Keratinocyte (primary cell): ENCODE results near the gene SERTM1. TPM values are rescaled to one million over a fixed set of nuclear protein-coding genes. Genes with fewer than 3 reads are reported as not detected.

Experiments
- DNase-seq: peaks from one replicate; pipeline ENCODE4 v3.0.0-alpha.2; 2011; ENCODE audit warnings: low read depth, missing footprints, low spot score
- FAIRE-seq: peaks from 2 replicates; lab custom pipeline; 2011; peaks lifted over from hg19 to GRCh38; lab: Jason Lieb, UNC
- H2AFZ ChIP-seq: 2 replicates; pipeline ENCODE4 v1.6.0; 2012; ENCODE audit warnings: low read length, control low read depth, inconsistent platforms; ENCODE audit not compliant: control insufficient read depth
- H3K27ac ChIP-seq: 2 replicates; pipeline ENCODE4 v1.5.1; 2011; ENCODE audit warnings: low read length; ENCODE audit not compliant: control insufficient read depth, insufficient read depth
- H3K27me3 ChIP-seq: 3 replicates; pipeline ENCODE4 v1.6.0; 2011; ENCODE audit warnings: low read length; ENCODE audit not compliant: control insufficient read depth, insufficient read depth; ENCODE audit errors: extremely low read depth
- H3K36me3 ChIP-seq, 2 experiments: 2 replicates in 1 of 2; 3 replicates in 1 of 2; pipeline ENCODE4 v1.5.1; 2011; ENCODE audit warnings: low read length in 2 of 2, mild to moderate bottlenecking in 1 of 2; ENCODE audit not compliant: control insufficient read depth in 2 of 2, insufficient read depth in 2 of 2; ENCODE audit errors: extremely low read depth in 1 of 2
- H3K4me1 ChIP-seq: 3 replicates; pipeline ENCODE4 v1.5.1; 2011; ENCODE audit warnings: low read length; ENCODE audit not compliant: control insufficient read depth, insufficient read depth; ENCODE audit errors: extremely low read depth
- H3K4me2 ChIP-seq: 3 replicates; pipeline ENCODE4 v1.6.0; 2011; ENCODE audit warnings: low read depth, low read length; ENCODE audit not compliant: control insufficient read depth, insufficient read depth; ENCODE audit errors: extremely low read depth
- H3K4me3 ChIP-seq, 3 experiments: fragments of 200-600 bp in 1 of 3; sonication (generic) in 1 of 3; 2 replicates in 2 of 3; 3 replicates in 1 of 3; pipeline ENCODE4 v1.5.1; 2011 to 2016; ENCODE audit warnings: low read length in 3 of 3, mild to moderate bottlenecking in 3 of 3, control low read depth in 2 of 3, inconsistent platforms in 1 of 3, low read depth in 1 of 3, mixed read lengths in 1 of 3, mixed run types in 1 of 3, moderate library complexity in 1 of 3; ENCODE audit not compliant: control insufficient read depth in 2 of 3, insufficient read depth in 2 of 3; ENCODE audit errors: extremely low read depth in 1 of 3
- H3K79me2 ChIP-seq: 2 replicates; pipeline ENCODE4 v1.6.0; 2012; ENCODE audit warnings: low read length; ENCODE audit not compliant: control insufficient read depth, insufficient read depth
- H3K9ac ChIP-seq: 3 replicates; pipeline ENCODE4 v1.6.0; 2011; ENCODE audit warnings: low read length; ENCODE audit not compliant: control insufficient read depth, insufficient read depth; ENCODE audit errors: extremely low read depth
- H3K9me1 ChIP-seq: 3 replicates; pipeline ENCODE4 v1.6.0; 2011; ENCODE audit warnings: low read length; ENCODE audit not compliant: control insufficient read depth, insufficient read depth; ENCODE audit errors: extremely low read depth
- H3K9me3 ChIP-seq: 2 replicates; pipeline ENCODE4 v1.5.1; 2012; ENCODE audit warnings: low read depth, low read length; ENCODE audit not compliant: control insufficient read depth
- H4K20me1 ChIP-seq: 3 replicates; pipeline ENCODE4 v1.6.0; 2011; ENCODE audit warnings: low read length; ENCODE audit not compliant: control insufficient read depth, insufficient read depth; ENCODE audit errors: extremely low read depth
- EZH2 ChIP-seq: IDR thresholded peaks from one replicate; pipeline ENCODE4 v1.6.1; 2012; ENCODE audit warnings: inconsistent platforms, mild to moderate bottlenecking, low read length, moderate library complexity
- dilution Hi-C: fragments of 300-500 bp; cut with MboI; formaldehyde crosslinking; loops from one replicate; pipeline ENCODE4 v1.7.0; 2020; ENCODE audit warnings: low sequenced_read_pairs; ENCODE audit not compliant: extremely low pct_ligation_motif_present
- polyA plus RNA-seq, 5 experiments: library from polyadenylated mRNA; depleted of rRNA in 3 of 5; stranded (reverse) in 3 of 5; stranded (forward) in 1 of 5; unstranded in 1 of 5; fragments of >200 nt; gene quantifications; 1 replicate in 1 of 5; 2 replicates in 3 of 5; 3 replicates in 1 of 5; pipeline versions ENCODE4 v1.2.1 to v1.2.3, GENCODE V29; 2011 to 2012; ENCODE audit warnings: missing spikeins in 2 of 5, low read depth in 1 of 5, low replicate concordance in 1 of 5
- TF ChIP-seq, protein P1 (sequence below), 3 experiments: IDR thresholded peaks in 1 of 3; conservative IDR thresholded peaks in 1 of 3; optimal IDR thresholded peaks in 1 of 3; 2 replicates in 2 of 3; 3 replicates in 1 of 3; pipeline versions ENCODE3 to v1.5.1; 2011; ENCODE audit warnings: low read length in 3 of 3, mild to moderate bottlenecking in 3 of 3, moderate library complexity in 2 of 3, control low read depth in 1 of 3, inconsistent platforms in 1 of 3; ENCODE audit not compliant: insufficient read depth in 2 of 3; ENCODE audit errors: extremely low read depth in 1 of 3

The SERTM1 gene
- polyA plus RNA-seq, 1 donor (not counting 4 experiments of a cell fraction or from before 2014, with no cell fraction given): not detected

DNA sequence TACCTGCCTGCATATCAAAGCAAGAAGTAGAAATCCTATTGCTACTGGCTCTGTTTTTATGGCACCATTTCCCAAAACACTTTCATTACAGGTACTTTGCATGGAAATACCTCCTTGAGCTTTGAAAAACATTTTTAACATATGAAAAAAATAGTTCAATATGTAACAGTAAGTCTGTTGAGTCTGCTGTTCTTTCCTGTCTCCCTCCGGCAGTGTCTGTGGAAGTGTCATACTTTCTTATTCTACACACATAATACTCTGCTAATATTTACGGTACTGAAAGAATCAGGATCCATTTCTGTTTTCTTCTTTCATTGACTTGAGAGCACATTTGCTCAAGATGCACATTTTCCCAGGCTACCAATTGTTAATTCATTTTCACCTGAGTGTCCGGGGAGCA lies 8.2 kb upstream of the SERTM1 start:
- dilution Hi-C loops: no loop called here
- Histone ChIP-seq H2AFZ (no peak overlapping the region), H3K27ac (no peak overlapping the region), H3K9me1 (no peaks in the 10 kb centered on the region), H3K9me3 (no peaks in the 10 kb centered on the region), H3K4me2 (no peak overlapping the region), H3K4me1 (no peaks in the 10 kb centered on the region), H4K20me1 (no peaks in the 10 kb centered on the region), H3K36me3 (no peaks in the 10 kb centered on the region), H3K4me3 (no peak overlapping the region), H3K9ac (no peak overlapping the region), H3K27me3 (no peaks in the 10 kb centered on the region), H3K79me2 (no peaks in the 10 kb centered on the region)
- TF ChIP-seq, protein P1, sequence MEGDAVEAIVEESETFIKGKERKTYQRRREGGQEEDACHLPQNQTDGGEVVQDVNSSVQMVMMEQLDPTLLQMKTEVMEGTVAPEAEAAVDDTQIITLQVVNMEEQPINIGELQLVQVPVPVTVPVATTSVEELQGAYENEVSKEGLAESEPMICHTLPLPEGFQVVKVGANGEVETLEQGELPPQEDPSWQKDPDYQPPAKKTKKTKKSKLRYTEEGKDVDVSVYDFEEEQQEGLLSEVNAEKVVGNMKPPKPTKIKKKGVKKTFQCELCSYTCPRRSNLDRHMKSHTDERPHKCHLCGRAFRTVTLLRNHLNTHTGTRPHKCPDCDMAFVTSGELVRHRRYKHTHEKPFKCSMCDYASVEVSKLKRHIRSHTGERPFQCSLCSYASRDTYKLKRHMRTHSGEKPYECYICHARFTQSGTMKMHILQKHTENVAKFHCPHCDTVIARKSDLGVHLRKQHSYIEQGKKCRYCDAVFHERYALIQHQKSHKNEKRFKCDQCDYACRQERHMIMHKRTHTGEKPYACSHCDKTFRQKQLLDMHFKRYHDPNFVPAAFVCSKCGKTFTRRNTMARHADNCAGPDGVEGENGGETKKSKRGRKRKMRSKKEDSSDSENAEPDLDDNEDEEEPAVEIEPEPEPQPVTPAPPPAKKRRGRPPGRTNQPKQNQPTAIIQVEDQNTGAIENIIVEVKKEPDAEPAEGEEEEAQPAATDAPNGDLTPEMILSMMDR (optimal IDR thresholded peaks at IDR 0.05 in 1 of 3, IDR thresholded peaks at IDR 0.05 in 1 of 3, conservative IDR thresholded peaks at IDR 0.05 in 1 of 3; ENCODE audit: extremely low read depth in 1 of 3, insufficient read depth in 2 of 3, low read length in 3 of 3): no peak
- TF ChIP-seq EZH2: no peak
- FAIRE-seq (no peak), DNase-seq (no peak)

DNA sequence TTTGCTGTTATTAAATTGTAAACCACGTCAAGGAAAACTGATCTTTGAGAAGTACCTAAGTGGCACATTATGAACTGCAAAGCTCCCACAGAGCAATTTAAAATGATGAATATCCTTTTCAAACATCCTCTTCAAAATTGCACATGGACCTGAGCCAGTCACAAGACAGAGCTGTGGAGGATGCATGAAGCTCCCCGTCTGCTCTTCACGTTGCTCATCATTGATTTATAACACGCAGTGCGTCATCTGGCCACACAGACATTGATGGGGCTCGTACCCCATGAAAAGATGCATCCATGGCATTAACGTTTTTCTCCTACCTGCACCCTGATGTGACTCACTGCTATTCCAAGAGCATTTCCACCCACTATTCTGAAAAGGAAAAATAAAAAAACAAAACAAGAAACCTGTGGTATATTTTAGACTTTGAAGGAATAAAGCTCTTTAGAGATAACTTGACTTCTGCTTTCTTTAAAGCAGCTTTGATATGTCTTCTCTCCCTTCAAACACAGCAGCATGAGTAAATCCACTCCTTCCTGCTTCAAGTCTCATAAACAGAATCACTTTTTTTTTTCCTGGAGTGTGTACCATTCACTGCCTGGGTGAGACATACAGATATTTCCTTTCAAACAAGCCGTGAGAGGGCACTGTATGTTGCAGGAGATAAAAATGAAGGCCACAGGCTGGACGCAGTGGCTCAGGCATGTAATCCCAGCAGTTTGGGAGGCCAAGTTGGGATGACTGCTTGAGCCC lies 7.2 kb upstream of the SERTM1 start:
- H3K4me3 ChIP-seq: no peak overlapping the region
- no peak overlapping the region for H2AFZ ChIP-seq
- dilution Hi-C loops: no loop called here
- FAIRE-seq: no peak
- H4K20me1 ChIP-seq: no peaks in the 10 kb centered on the region
- H3K9me3 ChIP-seq: no peaks in the 10 kb centered on the region
- no peak overlapping the region for H3K27ac ChIP-seq
- DNase-seq: no peak
- no peaks in the 10 kb centered on the region for H3K36me3 ChIP-seq
- TF ChIP-seq, protein P1 (optimal IDR thresholded peaks at IDR 0.05 in 1 of 3, IDR thresholded peaks at IDR 0.05 in 1 of 3, conservative IDR thresholded peaks at IDR 0.05 in 1 of 3; ENCODE audit: extremely low read depth in 1 of 3, insufficient read depth in 2 of 3, low read length in 3 of 3): no peak
- no peak for TF ChIP-seq EZH2
- H3K79me2 ChIP-seq: no peaks in the 10 kb centered on the region
- no peak overlapping the region for H3K4me2 ChIP-seq
- H3K4me1 ChIP-seq: no peaks in the 10 kb centered on the region
- H3K9ac ChIP-seq: no peak overlapping the region
- no peaks in the 10 kb centered on the region for H3K9me1 ChIP-seq
- no peaks in the 10 kb centered on the region for H3K27me3 ChIP-seq
